Measurements from ENCODE around the gene FCRL5.
"Not testable (repeated sequence)": the region's sequence is repeated elsewhere in the genome, so short reads cannot be mapped to it uniquely, and the experiment has no call there.

The FCRL5 gene

DNA sequence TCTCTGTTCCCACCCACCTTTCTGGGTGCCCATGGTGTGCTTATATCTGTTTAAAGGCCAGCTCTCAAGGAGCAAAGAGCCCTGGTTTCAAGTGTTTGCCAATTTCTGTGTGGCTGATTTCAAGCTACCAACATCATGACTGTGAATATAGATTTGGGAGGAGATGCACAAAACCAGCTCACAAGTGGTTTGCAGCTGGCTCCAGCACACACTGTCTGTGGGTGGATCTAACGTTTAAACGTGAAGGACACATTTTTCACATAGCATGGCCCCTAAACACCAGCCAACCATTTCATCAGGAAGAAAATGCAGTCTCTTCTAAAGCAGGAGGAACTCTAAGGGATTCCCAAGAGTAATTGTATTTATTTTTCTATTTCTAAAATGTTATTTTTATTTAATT is 65.2 kb downstream of the FCRL5 start:
- DNase-seq: peak; percentile 3

DNA sequence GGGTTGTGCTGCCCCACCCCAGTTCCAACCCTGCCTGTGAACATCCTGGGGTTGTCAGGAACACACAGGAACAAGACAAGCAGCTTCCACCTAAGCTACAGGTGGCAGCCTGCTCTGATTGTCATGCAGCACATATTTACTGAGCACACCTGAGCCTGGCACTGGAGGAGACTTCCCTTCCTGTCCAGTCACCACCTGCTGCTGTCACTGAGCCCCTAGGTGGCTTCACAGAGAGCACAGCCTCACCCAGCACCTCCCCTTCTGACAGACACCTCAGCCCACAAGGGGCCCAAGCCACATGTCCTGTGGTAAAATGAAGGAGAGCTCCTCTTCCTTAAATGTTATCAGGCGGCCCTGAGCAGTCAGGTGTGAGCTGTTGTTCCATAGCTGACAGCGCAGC is 65.9 kb downstream of the FCRL5 start:
- not testable (repeated sequence) for DNase-seq

DNA sequence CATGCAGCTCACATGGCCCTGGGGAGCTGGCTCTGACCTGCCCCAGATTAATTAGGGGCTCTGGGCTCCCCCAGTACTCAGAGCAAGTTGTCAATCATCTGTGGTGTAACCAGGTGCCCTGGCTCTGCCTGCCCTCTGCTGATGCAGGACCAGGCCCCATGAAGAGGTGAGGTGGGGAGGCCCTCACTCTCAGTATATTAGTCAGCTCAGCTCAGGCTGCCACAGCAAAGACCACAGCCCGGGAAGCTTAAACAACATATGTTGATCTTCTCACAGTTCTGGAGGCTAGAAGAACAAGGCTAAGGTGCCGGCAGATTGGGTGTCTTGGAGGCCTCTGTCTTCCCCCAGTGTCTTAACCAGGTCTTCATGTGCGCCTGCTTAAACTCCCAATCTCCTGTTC is 66.5 kb downstream of the FCRL5 start:
- DNase-seq: no peak

- DNase-seq: no peak
These were observed 67.7 kb downstream of the FCRL5 start for GRCh38 chr1:157484573-157484972.

DNA sequence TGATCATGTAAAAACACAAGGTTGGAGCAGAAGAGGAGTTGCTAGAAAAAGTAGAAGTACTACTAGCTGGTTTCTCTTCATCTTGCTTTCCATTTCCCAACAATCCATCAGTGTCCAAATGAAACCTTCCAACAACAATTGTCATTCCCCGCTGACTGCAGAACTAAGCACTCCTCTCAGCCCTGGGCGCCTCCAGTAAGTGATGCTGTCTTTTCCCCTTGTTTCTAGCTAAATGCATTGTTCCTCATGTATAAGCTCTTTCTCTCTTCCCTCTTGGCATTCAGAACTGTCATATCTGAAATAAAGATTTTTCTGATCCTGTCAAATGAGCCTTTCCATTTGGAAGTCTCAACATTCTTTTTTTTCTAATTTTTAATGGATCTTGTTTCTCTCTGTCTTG is 68.7 kb downstream of the FCRL5 start:
- DNase-seq: no peak

- no peak for DNase-seq
These were observed 69.6 kb downstream of the FCRL5 start for GRCh38 chr1:157482717-157483116.

GRCh38 chr1:157482174-157482573 is 70.1 kb downstream of the FCRL5 start:
- DNase-seq: no peak

GRCh38 chr1:157478030-157478429 is 74.3 kb downstream of the FCRL5 start:
- no peak for DNase-seq

DNA sequence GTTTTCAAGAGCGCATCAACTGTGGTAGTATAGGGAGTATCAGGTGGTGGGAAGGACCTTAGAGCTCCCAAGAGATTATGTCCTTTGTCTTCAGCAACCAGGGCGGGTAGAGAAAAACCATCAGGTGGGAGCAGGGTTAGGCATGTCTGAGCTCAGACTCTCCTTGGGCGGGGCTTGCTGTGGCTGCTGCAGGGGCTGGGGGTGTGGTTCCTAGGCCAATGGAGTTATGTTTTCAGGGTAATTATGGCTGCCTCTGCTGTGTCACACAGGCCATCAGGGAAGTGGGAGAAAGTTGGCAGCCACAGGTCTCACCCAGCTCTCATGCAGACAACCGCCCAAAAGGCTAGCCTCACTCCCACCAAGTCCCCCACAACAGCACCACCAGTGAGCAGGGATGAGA is 74.9 kb downstream of the FCRL5 start:
- no peak for DNase-seq

DNA sequence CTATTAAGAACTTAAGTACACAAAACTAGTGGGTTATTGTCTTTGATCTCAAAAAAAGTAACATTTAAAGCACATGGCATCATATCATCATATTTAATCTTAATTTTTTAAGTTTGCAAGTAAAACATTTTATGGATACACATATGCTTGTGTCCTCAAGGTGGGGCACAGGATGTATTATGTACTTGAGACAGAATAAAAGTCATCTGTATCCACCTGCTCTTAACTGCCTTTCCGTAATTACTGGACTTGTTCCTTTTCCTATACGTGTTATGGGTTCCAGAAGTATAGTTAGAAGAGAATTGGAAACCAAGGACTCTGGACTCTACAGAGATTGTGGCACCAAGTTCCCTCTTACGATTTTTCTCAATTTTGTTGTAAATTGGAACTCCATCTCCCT is 79.4 kb downstream of the FCRL5 start:
- no peak for DNase-seq

- no peak for DNase-seq
These were observed 80.1 kb downstream of the FCRL5 start for GRCh38 chr1:157472056-157472701.

DNA sequence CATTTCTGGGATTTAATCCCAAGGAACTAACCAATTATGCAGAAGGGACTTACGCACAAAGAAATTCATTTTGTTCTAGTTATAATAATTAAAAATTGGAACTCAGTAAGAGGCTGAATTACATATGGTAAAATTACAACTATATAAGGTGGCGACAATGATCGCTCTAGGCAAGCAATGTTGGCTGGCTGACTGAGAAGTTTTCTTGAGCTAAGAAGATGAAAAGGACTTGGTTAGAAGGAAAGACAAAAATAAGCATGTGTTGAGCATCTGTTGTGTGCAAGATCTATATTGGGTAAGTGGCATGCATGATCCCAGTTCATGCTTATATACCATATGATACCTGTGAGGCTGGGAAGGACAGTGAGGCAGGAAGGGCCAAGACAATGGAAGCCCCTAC is 80.8 kb downstream of the FCRL5 start:
- DNase-seq: no peak

GRCh38 chr1:157469752-157470675 is 82.3 kb downstream of the FCRL5 start:
- DNase-seq: no peak

DNA sequence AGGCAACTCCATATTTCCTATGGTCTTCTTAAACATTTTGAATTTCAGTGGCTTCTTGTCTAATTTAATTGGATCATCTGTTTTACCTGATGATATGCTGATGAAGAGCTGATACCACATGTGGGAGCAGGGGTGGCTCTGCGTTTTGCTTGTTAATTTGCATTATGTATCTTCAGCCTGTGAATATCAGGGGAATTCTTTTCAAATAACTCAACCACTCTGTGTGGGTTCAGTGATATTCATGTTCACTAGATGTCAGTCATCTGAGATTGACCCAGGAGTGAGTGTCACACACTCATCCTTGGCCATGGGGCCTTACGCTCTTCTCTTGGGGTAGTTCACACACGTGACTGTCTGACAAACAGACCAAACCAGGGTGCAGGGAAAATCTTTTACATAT is 83.0 kb downstream of the FCRL5 start:
- DNase-seq: no peak

GRCh38 chr1:157466011-157466410 is 86.3 kb downstream of the FCRL5 start:
- no peak for DNase-seq
